Upper lobe of right lung (tissue), 1 donor: ENCODE results near the gene IAH1. TPM values are rescaled to one million over a fixed set of nuclear protein-coding genes. Genes with fewer than 3 reads are reported as not detected.
"Not testable (repeated sequence)": the region's sequence is repeated elsewhere in the genome, so short reads cannot be mapped to it uniquely, and the experiment has no call there.

ENCODE experiments used
- ATAC-seq: fragments of 200-7000 bp; cut with Tn5 transposase; one replicate; pipeline ENCODE4 v1.9.1; 2020; ENCODE audit warnings: mild to moderate bottlenecking, moderate library complexity
- DNase-seq: peaks from one replicate; pipeline ENCODE4 v3.0.0-alpha.2; 2020
- H3K27ac ChIP-seq: fragments of 200-600 bp; one replicate; pipeline ENCODE4 v1.8.0; 2022
- H3K27me3 ChIP-seq: fragments of 200-600 bp; one replicate; pipeline ENCODE4 v1.8.0; 2022; ENCODE audit warnings: mild to moderate bottlenecking
- H3K36me3 ChIP-seq: fragments of 200-600 bp; one replicate; pipeline ENCODE4 v1.8.0; 2022
- H3K4me1 ChIP-seq: fragments of 200-600 bp; one replicate; pipeline ENCODE4 v1.8.0; 2022
- H3K4me3 ChIP-seq: fragments of 200-600 bp; one replicate; pipeline ENCODE4 v1.8.0; 2022; ENCODE audit warnings: mild to moderate bottlenecking
- H3K9me3 ChIP-seq: fragments of 200-600 bp; one replicate; pipeline ENCODE4 v1.8.0; 2022
- intact Hi-C: fragments of 100-400 bp; cut with DNase I; formaldehyde crosslinking; loops from one replicate; pipeline ENCODE4 v1.11.0; 2022
- total RNA-seq: library from RNA; stranded (reverse); fragmentation: NEBNext Ultra II Directional; extraction: Animal tissue kit (Norgen Biotek cat#: 25700); gene quantifications from one replicate; pipeline ENCODE4 v1.2.1, GENCODE V29; 2021
- TF ChIP-seq, protein P1 (sequence below): fragments of 200-600 bp; IDR thresholded peaks from one replicate; pipeline ENCODE4 v1.8.0; 2022; ENCODE audit warnings: antibody characterized with exemption
- donor health status: DM: no; HTN: yes; CAD: no; lungs with severe emphysema.

Gene IAH1
- total RNA-seq, 1 donor from 2014 or later = 39.0 TPM

DNA sequence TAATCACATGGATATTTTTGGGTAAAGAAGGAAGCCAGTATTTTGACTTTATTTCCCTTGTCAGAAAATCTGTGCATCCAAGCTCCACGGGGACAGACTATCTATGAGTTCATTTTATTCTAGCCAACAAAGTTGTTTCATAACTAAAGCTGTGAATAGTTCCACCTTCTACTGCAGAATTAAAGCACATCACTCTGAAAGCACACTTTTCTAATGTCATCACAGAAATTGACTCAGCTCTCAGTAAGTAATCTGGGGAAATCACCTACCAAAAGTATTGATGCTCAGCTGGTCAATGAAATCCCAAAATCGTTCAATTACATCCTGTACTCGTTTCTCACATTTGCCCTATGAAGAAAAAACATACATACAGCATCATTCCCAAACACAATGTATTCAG lies 19.1 kb downstream of the IAH1 start:
- DNase-seq (no peak), ATAC-seq (no peak)
- TF ChIP-seq, protein P1, sequence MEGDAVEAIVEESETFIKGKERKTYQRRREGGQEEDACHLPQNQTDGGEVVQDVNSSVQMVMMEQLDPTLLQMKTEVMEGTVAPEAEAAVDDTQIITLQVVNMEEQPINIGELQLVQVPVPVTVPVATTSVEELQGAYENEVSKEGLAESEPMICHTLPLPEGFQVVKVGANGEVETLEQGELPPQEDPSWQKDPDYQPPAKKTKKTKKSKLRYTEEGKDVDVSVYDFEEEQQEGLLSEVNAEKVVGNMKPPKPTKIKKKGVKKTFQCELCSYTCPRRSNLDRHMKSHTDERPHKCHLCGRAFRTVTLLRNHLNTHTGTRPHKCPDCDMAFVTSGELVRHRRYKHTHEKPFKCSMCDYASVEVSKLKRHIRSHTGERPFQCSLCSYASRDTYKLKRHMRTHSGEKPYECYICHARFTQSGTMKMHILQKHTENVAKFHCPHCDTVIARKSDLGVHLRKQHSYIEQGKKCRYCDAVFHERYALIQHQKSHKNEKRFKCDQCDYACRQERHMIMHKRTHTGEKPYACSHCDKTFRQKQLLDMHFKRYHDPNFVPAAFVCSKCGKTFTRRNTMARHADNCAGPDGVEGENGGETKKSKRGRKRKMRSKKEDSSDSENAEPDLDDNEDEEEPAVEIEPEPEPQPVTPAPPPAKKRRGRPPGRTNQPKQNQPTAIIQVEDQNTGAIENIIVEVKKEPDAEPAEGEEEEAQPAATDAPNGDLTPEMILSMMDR = no peak
- intact Hi-C loops = no loop called here
- H3K36me3 ChIP-seq = peaks cover 99% of the 10 kb centered on the region
- H3K27ac ChIP-seq = no peak overlapping the region
- no peaks in the 10 kb centered on the region for H3K4me1 ChIP-seq
- no peaks in the 10 kb centered on the region for H3K9me3 ChIP-seq
- H3K27me3 ChIP-seq = no peaks in the 10 kb centered on the region
- no peak overlapping the region for H3K4me3 ChIP-seq

DNA sequence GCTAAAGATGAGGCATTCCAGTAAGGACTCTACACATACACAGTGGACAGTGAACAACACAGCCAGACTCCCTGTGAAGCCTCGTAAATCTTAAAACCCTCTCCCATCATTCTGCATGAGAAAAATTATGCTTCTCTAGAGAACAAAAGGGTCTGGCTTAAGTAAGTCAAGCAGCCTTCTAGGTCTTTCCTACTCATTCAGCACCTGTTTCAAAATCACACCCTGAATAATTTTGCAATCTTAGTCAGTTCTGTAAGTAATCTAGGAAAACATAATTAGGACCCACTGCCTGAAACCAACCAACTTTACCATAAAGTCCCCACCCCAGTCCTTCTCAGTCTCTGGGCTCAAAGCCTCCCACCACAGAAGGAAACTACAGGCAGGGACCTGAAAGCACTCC lies 19.7 kb downstream of the IAH1 start:
- Histone ChIP-seq H3K9me3 (no peaks in the 10 kb centered on the region), H3K4me3 (no peak overlapping the region), H3K27ac (no peak overlapping the region), H3K27me3 (no peaks in the 10 kb centered on the region), H3K36me3 (peaks cover 99% of the 10 kb centered on the region), H3K4me1 (no peaks in the 10 kb centered on the region)
- TF ChIP-seq, protein P1 = no peak
- intact Hi-C loops = no loop called here
- DNase-seq = no peak
- no peak for ATAC-seq

DNA sequence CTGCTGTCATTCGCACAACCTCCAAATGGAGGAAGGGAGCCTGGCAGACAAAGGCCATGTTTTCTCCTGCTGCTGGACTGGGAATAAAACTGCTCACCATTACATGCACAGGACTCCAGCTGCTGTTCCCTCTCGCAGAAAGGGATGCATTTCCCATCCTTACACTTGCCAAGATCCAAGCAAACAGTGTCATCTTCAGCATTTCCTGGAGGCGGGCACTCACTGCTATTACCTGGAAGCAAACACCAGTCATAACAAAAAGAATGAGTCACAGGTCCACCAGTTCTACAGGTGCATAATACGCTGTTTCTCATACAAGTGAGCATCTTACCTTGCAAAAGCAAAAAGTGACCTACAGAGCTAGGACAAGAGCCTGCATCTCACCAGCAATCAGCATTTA lies 22.7 kb downstream of the IAH1 start:
- peaks cover 94% of the 10 kb centered on the region for H3K36me3 ChIP-seq
- DNase-seq = no peak
- H3K4me1 ChIP-seq = no peaks in the 10 kb centered on the region
- H3K9me3 ChIP-seq = no peaks in the 10 kb centered on the region
- intact Hi-C loops = no loop called here
- H3K4me3 ChIP-seq = no peak overlapping the region
- no peaks in the 10 kb centered on the region for H3K27me3 ChIP-seq
- H3K27ac ChIP-seq = no peak overlapping the region
- ATAC-seq = no peak
- TF ChIP-seq, protein P1 = no peak

GRCh38 chr2:9498210-9498609 lies 23.9 kb downstream of the IAH1 start:
- TF ChIP-seq, protein P1 = no peak
- no peaks in the 10 kb centered on the region for H3K27me3 ChIP-seq
- intact Hi-C loops = no loop called here
- H3K36me3 ChIP-seq = peaks cover 90% of the 10 kb centered on the region
- no peaks in the 10 kb centered on the region for H3K9me3 ChIP-seq
- no peak for ATAC-seq
- no peaks in the 10 kb centered on the region for H3K4me1 ChIP-seq
- no peak for DNase-seq
- no peak overlapping the region for H3K4me3 ChIP-seq
- no peak overlapping the region for H3K27ac ChIP-seq

- DNase-seq (no peak), ATAC-seq (peak; percentile 50)
- Histone ChIP-seq H3K4me1 (no peaks in the 10 kb centered on the region), H3K36me3 (peaks cover 88% of the 10 kb centered on the region), H3K27me3 (no peaks in the 10 kb centered on the region), H3K27ac (no peak overlapping the region), H3K9me3 (no peaks in the 10 kb centered on the region), H3K4me3 (no peak overlapping the region)
- intact Hi-C loops = no loop called here
- TF ChIP-seq, protein P1 = no peak
Observed at GRCh38 chr2:9508931-9509330, 34.6 kb downstream of the IAH1 start.

DNA sequence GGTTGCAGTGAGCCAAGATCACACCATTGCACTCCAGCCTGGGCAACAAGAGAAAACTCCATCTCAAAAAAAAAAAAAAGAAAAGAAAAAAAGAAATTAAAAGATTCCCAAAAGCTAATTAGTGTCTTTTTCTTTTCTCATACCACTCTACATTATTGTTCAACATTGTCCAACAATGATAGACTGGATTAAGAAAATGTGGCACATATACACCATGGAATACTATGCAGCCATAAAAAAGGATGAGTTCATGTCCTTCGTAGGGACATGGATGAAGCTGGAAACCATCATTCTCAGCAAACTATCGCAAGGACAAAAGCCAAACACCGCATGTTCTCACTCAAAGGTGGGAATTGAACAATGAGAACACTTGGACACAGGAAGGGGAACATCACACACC lies 39.6 kb downstream of the IAH1 start:
- H3K4me3 ChIP-seq, H3K9me3 ChIP-seq, intact Hi-C loops, H3K27ac ChIP-seq, H3K4me1 ChIP-seq, H3K27me3 ChIP-seq, DNase-seq, ATAC-seq: not testable (repeated sequence)
- peaks cover 83% of the 10 kb centered on the region for H3K36me3 ChIP-seq
